Fibroblast of skin of back (primary cell): ENCODE data around the gene MPPED1.

Experiments used
- DNase-seq: peaks from one replicate; pipeline ENCODE4 v3.0.0-alpha.2; 2013

The MPPED1 gene

GRCh38 chr22:43528601-43529360, 117.0 kb downstream of the MPPED1 start:
- no peak for DNase-seq

- DNase-seq = no peak
These were observed 117.6 kb downstream of the MPPED1 start for GRCh38 chr22:43529461-43529860.

- no peak for DNase-seq
These were observed 118.1 kb downstream of the MPPED1 start for GRCh38 chr22:43529934-43530333.

DNA sequence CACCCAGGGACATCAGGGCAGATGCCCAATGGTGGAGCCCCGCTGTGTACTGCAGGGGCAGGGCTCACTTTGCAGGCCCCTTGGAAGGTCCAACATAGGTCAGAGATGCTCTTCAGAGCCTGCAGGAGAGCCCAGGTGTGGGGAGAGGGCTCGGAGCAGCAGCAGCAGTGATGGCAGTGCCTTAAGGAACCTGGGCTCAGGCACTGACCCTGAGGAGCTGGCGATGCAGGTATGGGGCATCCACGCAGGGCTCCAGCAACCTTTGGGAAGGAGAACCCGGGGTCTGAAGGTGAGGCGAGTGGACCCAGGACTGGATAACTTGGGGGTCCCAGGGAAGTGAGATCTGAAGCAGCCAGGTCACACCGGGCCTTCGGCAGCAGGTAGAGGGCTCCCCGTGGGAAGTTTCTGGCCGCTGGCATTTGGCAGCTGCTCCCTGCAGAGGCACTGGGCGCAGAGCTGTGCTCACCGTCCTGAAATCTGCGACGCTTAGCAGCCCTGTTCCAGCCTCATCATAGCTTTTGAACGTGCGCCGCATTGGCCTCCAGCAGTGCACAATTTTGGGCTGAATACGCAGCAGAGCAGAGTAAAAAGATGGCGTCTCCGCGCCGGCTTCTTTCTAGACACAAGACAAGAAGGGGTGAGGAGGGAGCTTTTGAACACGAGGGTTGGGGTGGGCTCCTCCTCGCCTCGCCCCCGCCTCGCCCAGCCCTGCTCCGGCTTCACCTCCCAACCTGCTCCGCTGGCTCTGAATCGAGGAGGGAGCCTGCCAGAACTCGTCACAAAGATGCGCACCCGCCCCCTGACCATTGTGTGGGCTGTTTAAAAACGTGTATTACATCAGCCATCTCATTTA, 118.8 kb downstream of the MPPED1 start:
- no peak for DNase-seq

DNA sequence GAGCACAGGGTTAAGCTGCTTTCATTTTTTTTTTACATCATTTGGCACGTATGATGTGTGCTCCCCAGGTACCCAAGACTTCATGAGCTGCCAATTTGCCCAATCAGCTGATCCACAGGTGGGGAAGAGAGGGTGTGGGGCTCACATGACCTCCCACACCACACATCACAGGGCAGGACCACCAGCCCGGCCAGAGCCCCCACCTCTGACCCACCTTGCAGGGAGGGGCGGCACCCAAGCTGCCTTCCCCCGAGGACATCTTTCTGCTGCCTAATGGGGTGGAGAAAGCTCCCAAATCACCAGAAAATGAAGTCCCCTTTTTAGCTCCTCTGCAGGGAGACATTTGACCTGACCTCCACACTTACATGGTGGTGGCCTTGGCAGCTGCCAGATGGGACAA, 119.8 kb downstream of the MPPED1 start:
- DNase-seq = no peak

DNA sequence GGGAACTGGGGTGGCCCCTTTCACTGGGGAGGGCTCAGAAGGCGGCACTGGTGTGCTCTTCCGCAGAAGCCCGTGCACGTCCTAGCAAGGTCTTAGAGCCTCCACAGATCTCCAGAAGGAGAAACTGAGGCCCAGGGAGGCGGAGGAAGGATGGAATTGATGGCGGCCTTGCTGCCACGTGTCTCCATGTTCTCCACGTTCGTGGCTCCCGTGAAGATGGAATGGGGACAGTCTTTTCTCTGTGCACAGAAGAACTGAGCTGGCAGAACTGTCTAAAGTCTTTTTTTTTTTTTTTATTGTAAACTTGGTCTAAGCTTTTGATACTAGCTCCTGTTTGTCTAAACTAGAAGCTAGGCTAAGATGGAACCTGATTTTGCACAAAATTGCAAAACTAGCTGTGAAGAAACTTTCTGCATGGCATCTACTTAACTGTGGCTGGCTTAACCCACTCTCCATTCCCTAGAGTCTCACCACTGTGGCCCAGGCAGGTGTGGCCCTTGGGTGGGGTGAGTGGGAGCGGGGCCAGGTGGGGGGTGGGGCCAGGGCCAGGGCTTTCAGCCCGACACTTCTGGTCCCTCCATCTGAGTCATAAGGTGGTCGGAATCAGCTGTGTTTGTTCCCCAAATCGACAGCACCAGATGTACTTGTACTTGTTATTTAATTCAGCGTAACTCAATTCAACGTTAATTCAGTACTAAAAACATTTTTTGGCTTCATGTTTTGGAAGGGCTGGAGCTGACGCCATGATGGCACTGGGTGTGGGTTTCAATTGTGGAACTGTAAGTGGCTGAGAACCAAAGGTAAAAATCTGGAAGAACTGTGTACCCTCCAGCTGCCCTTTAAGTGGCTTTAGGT, 120.7 kb downstream of the MPPED1 start:
- DNase-seq = no peak

DNA sequence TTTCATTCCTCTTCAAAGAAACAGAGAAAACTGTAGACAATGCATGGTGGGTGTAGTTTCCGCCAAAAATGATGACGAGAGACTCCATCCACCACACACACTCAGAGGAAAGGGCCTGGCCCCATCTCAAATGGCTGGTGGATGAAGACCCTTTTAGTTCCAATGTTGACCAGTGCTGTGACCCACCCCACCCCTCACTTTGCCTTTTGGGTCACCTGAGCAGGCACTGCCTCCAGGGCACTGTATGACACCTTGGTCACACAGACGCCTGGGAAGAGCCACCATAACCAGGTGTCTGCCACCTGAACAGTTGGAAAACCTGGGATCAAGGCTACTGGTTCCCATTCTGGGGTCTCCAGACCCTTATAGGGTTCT, 121.3 kb downstream of the MPPED1 start:
- DNase-seq = no peak

GRCh38 chr22:43533656-43534428, 122.0 kb downstream of the MPPED1 start:
- no peak for DNase-seq

GRCh38 chr22:43534916-43535315, 123.1 kb downstream of the MPPED1 start:
- no peak for DNase-seq

- no peak for DNase-seq
These were observed 123.5 kb downstream of the MPPED1 start for GRCh38 chr22:43535336-43535735.

DNA sequence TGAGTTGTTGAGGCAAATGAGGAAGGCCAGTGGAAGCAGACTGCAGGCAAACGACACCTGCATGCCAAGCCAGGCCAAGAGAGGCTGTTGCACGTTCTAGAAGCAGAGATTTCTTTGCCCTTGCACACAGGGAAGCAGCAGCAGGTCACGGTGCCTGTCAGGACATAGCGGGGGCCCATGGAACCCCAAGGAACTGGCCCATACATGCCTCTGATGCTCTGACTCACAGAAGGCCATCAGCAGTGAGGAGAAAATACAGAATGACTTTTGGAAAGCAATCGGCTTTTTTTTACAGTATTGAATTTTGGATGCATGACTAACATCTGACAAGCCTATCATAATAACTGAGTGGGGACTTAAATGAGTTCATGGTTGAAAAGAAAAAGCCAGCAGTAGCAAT, 123.9 kb downstream of the MPPED1 start:
- no peak for DNase-seq

GRCh38 chr22:43537019-43537585, 125.3 kb downstream of the MPPED1 start:
- DNase-seq = no peak

DNA sequence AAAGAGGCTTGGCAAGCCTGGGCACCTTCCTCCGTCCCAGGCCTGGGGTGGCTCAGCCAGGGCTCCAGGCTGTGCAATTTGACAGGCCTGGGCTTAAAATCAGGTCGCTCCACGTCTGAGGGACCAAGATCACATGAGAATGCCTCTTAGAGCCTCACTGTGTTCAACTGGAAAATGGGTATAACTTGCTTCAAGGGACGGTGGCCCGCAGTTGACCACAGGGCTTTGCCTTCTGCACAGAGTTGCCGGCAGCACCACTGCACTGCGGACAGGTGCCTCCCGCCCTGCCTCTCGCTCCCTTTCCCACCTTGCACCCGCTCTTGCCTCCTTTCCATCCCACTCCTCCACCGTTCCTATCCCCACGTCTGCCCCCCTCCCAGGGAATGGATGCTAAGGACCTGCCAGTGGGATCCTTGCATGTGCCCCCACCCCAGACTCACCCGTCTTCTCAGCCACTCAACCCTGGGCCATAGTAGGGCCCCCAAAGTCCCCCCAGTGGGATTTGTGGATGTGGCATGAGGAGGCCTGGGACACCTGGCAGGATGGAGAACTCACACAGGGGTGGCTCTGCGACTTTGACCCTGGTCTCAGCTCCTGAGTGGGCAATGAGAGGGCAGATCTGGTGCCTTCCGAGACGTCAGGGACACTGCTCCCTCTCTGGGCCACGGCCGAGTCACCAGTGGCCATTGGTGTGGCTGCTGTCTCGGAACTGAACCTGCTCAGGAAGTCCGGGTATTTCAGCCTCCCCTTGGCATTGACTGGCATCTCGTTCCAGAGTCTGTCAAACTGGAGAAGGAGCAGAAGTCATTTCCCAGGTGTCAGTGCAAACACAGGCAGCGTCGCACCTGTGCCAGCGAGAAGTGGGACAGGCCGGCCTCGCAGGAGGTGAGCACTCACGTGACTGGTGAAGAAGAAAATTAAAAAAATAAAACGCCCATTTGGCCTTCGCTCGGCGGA, 128.0 kb downstream of the MPPED1 start:
- no peak for DNase-seq

GRCh38 chr22:43540529-43540923, 128.7 kb downstream of the MPPED1 start:
- no peak for DNase-seq

DNA sequence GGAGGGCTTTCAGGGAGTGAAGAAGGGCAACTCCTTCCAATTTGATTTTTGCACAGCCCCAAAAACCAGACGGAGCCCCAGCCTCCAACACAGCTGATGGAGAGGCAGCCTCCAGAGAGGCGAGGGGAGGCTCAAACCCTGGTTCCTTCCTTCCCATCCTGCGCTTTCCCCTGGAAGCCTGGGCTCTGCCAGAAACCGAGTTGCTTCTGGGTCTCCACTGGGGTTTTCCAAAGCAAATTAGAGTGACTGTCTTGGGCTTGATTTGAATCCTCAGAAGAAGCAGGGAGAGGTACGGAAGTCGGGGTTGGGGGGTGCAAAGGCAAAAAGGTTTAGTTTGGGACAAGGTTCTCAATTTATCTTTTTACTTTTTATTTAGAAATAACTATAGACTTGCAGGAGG, 129.2 kb downstream of the MPPED1 start:
- DNase-seq = no peak

DNA sequence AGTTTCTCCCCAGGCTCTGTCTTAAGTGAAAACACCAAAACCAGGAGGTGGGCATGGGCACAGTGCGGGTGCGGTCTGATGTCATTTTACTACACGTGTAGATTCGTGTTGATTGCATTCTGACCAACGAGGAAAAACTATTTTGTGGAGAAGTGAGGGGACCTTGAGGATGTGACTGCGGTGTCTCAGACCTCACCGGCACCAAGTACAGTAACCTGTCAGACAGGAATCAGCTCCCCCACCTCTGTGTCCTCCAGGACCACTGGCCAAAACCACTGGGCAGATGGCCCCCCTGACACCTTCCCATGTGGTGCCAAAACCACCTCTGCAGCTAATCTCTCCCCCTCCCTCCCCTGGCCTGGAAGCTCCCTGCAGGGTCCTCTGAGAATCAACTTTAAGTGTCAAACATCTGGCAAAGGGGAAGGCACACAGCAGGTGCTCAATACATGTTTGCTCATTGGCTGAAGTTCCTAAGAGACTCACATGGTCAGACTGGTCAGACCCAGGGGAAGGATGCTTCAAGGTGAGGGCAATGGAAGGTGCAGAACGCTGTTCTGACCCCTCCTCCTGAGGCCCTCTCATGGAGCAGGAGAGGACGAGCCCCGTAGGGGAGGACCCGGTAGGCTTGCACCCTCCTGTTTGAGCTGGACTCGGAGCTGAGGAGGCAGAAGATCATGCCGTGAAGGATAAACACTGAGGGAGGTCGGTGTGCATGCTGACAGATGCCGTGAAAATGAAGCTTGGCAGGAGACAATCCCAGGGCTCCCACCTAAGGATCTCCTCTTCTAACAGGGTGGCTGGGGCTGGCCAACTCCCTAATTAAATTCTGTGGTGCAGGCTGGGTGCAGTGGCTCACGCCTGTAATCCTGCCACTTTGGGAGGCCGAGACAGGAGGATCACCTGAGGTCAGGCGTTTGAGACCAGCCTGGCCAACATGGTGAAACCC, 129.9 kb downstream of the MPPED1 start:
- no peak for DNase-seq

DNA sequence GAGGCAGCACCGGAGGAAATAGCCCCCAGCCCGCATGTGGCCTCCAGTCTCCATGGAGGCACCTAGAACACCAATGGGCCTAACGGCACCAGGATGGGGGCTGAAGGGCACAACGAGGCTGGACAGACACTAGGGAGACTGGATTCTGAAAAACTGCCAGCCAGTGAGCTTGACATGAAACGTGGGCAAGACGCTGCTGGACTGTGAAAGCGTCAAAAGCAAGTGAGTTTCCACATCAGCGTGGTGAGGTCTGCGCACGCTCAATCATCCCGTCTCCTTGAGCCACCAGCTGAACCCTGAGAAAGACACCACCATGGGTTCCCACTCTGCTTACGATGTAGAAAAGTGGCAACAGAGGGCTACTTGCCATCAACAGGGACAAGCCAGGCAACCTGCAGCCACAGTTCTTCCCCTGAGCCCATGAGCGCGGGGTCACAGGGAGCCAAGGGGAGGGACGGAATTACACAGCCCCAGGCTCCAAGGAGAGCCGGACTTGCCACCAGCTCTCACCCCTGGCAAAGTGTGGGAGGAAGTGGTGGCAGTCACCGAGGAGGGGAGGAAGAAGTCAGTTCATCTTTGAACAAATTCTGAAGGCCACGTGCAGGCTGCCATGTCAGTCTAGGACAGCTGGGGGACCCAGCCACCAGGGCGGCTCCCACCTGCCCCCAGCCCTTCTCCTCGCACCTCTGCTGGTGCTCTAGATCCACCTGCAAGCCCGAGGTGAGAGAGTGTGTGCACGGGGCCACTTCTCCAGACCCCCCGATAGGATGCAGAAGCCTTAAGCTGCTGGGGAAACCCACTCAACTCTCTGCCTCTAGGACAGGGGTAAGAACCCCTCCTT, 131.1 kb downstream of the MPPED1 start:
- DNase-seq = no peak

DNA sequence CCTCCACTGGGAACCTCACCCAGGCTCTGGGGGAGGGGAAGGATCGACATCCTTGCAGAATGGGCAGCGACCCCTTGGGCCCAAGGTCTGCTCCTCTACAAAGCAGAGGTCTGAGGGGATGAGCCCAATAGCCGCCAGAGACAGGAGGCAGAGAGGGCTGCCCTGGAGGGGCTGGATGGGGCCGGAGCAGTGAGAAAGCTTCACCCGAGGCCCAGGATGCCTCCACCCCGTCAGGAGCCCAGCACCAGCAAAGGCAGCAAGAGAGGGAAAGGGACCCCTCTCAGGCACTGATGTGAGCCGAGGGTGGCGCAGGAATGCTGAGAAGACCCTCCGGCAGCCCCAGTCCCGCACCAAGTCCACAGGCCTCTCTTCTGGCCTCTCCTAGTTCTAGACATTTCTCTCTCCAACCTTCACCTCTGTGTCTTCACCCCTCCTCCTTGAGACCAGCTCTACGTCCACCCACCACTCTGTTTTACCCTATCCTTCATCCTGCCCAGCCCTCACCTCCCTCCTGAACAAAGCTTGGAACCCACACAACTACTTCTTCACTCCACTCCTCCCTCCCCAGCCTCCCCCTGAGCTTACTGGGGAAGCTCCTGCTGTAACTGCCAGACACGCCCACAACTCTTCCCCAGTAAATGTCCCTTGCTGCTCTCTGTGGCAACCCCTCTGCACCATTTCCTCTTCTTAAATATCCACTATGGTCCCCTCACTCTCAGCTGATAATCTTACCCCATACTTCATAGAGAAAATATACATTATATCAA, 131.9 kb downstream of the MPPED1 start:
- DNase-seq = no peak
